NCI-H226 (cell line): Measurements from ENCODE around the gene ERCC4.

Experiments used
- DNase-seq: peaks from one replicate; pipeline ENCODE4 v3.0.0-alpha.2; 2015

The ERCC4 gene

DNA sequence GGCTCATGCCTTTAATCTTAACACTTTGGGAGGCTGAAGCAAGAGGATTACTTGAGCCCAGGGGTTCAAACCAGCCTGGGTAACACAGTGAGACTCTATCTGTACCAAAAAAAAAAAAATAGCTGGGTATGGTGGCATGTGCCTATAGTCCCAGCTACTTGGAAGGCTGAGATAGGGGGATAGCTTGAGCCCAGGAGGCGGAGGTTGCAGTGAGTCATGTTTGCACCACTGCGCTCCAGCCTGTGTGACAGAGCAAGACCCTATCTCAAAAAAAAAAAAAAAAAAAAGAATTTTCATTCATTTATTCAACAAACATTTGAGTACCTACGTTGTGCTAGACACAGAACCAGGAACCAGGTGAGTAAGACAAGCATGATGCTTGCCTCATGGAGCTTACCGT, 77.6 kb downstream of the ERCC4 start:
- DNase-seq = no peak

DNA sequence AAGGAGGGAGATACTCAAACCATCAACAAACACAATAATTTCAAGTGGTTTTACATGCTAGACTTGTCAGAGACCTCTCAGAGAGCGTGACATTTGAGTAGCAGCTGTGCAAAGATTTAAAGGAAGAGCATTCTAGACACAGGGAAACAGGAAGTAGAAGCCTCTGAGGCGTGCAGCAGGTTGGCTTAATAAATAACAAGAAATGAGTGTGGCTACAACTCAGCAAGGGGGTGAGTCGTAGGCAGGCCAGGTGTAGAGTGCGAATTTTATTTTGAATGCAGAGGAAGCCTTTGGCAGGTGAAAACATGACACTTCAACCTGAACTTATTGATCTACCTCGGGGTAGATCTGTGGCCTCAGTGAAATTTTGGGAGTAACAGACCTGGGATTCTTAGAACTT, 78.0 kb downstream of the ERCC4 start:
- no peak for DNase-seq

DNA sequence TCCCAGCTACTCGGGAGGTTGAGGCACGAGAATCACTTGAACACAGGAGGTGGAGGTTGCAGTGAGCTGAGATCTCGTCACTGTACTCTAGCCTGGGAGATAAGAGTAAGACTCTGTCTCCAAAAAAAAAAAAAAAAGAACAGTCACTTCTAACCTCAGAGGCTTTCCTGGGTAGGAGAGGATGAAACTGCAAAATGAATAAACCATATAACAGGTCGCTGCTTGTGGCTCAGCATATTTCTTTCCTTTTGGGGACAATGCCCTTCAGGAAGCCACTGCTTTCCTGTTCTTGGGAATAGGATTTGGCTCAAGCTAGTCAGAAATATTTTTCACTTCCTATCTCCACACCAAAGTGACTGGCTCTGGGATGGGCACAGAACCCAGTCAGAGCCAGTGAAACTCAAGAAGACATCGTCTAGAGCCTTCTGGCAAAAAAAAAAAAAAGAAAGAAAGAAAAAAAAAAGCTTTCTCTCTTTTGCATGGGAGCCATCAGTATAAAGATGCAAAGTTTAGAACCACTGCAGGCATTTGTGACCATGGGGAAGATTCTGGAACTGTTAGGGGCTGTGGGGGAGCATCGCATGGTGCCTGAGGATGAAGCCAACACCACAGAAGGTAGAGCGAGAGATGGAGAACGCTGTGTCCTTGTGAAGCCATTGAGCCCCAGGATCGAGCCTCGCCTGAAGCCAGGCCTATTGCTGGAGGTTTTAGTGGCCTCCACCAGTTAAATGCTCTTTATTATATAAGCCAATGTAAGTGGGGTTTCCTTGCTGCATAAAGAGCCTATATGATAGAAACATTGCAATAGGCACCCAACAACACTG, 79.3 kb downstream of the ERCC4 start:
- no peak for DNase-seq

DNA sequence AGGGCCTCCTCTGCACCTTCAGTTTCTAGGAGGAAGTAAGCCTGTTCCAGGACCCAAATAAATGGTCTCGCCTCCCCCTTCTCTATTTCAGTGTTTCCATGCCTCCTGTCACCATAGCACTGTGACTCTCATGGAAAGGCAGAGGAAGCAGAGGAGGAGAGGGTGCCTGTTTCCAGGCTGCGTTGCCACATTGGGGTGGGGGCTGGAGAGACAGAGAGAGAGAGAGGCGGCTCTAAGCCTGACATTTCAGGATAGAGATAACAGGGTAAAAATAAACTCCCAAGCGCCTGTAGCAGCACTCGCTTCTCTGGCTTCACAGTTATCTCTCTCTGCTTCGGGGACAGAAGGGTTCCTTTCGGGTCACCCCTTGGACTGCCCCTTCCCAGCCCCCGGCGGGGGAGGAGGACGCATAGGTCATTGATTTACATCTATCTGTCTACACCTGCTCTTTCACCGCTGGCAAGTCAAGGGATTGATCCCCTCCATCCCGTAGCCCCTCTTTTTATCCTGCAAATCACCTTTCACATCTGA, 80.0 kb downstream of the ERCC4 start:
- no peak for DNase-seq

GRCh38 chr16:14001521-14001920, 81.6 kb downstream of the ERCC4 start:
- DNase-seq = no peak
